ENCODE data around the gene ZNF165. TPM values are rescaled to one million over a fixed set of nuclear protein-coding genes. Genes with fewer than 3 reads are reported as not detected.

Gene ZNF165
- total and polyA plus RNA-seq, 2 of the 4 experiments (the other 2 are of a cell fraction): 0.07 to 0.36 TPM

Other genes starting within 250 kb of the ZNF165 start
- not detected in 2 replicates for gene OR2B2, start 168.2 kb upstream of the ZNF165 start, total RNA-seq (2012; rRNA removed)
- not detected in 2 replicates for gene OR2B2, start 168.2 kb upstream of the ZNF165 start, polyA plus RNA-seq (2012; rRNA removed)
- gene OR2B6, start 123.3 kb upstream of the ZNF165 start, total RNA-seq (2012; rRNA removed): not detected in 2 replicates
- gene OR2B6, start 123.3 kb upstream of the ZNF165 start, polyA plus RNA-seq (2012; rRNA removed): not detected in 2 replicates
- 2.5 and 3.0 TPM in 2 replicates for gene ZSCAN16, start 44.0 kb downstream of the ZNF165 start, total RNA-seq (2012; rRNA removed)
- gene ZSCAN16, start 44.0 kb downstream of the ZNF165 start, polyA plus RNA-seq (2012; rRNA removed): 1.7 and 1.8 TPM in 2 replicates
- 15.0 and 22.8 TPM in 2 replicates for gene ZKSCAN8, start 61.3 kb downstream of the ZNF165 start, total RNA-seq (2012; rRNA removed)
- 4.5 and 8.3 TPM in 2 replicates for gene ZKSCAN8, start 61.3 kb downstream of the ZNF165 start, polyA plus RNA-seq (2012; rRNA removed)
- gene ZSCAN9, start 144.7 kb downstream of the ZNF165 start, total RNA-seq (2012; rRNA removed): 16.9 and 17.7 TPM in 2 replicates
- gene ZSCAN9, start 144.7 kb downstream of the ZNF165 start, polyA plus RNA-seq (2012; rRNA removed): 11.5 and 13.7 TPM in 2 replicates
- gene ZKSCAN4, start 171.7 kb downstream of the ZNF165 start, total RNA-seq (2012; rRNA removed): 4.7 and 5.7 TPM in 2 replicates
- gene ZKSCAN4, start 171.7 kb downstream of the ZNF165 start, polyA plus RNA-seq (2012; rRNA removed): 2.0 and 2.4 TPM in 2 replicates
- 0.54 and 0.83 TPM in 2 replicates for gene NKAPL, start 178.7 kb downstream of the ZNF165 start, total RNA-seq (2012; rRNA removed)
- gene NKAPL, start 178.7 kb downstream of the ZNF165 start, polyA plus RNA-seq (2012; rRNA removed): 0.49 and 0.51 TPM in 2 replicates
- gene ZSCAN26, start 186.6 kb downstream of the ZNF165 start, total RNA-seq (2012; rRNA removed): 22.8 and 42.1 TPM in 2 replicates
- 12.8 and 13.1 TPM in 2 replicates for gene ZSCAN26, start 186.6 kb downstream of the ZNF165 start, polyA plus RNA-seq (2012; rRNA removed)
- 6.3 and 6.9 TPM in 2 replicates for gene PGBD1, start 201.0 kb downstream of the ZNF165 start, total RNA-seq (2012; rRNA removed)
- gene PGBD1, start 201.0 kb downstream of the ZNF165 start, polyA plus RNA-seq (2012; rRNA removed): 3.3 and 3.9 TPM in 2 replicates

Data from IMR-90 (cell line).